MM.1S (cell line): ENCODE results near the gene MID1.

Experiments used
- DNase-seq: peaks from one replicate; pipeline ENCODE4 v3.0.0-alpha.2; 2015
- H2AFZ ChIP-seq: fragments of 300-600 bp; sonication (generic); 2 replicates; pipeline ENCODE4 v1.6.0; 2016; ENCODE audit warnings: antibody characterized with exemption, low read length
- H3F3A ChIP-seq: fragments of 300-600 bp; sonication (generic); 2 replicates; pipeline ENCODE4 v1.6.1; 2016; ENCODE audit warnings: mild to moderate bottlenecking, antibody characterized with exemption, low read length, moderate library complexity, mixed read lengths; ENCODE audit not compliant: insufficient read depth
- H3K27ac ChIP-seq: fragments of 300-600 bp; sonication (generic); 2 replicates; pipeline ENCODE4 v1.5.1; 2016; ENCODE audit warnings: mild to moderate bottlenecking, low read length
- H3K27me3 ChIP-seq: fragments of 300-600 bp; sonication (generic); replicated peaks from 2 replicates; pipeline ENCODE4 v1.6.0; 2016; ENCODE audit warnings: low read length; ENCODE audit not compliant: insufficient read depth
- H3K36me3 ChIP-seq: fragments of 300-600 bp; sonication (generic); replicated peaks from 2 replicates; pipeline ENCODE4 v1.6.1; 2016; ENCODE audit warnings: mild to moderate bottlenecking, low read length, mixed read lengths; ENCODE audit not compliant: insufficient read depth
- H3K4me1 ChIP-seq: fragments of 300-600 bp; sonication (generic); 2 replicates; pipeline ENCODE4 v1.6.1; 2016; ENCODE audit warnings: low read length, mixed read lengths
- H3K4me2 ChIP-seq: fragments of 300-600 bp; sonication (generic); 2 replicates; pipeline ENCODE4 v1.6.0; 2016; ENCODE audit warnings: low read depth, low read length
- H3K4me3 ChIP-seq: fragments of 300-600 bp; sonication (generic); 2 replicates; pipeline ENCODE4 v1.5.1; 2016; ENCODE audit warnings: low read length, mixed read lengths
- H3K79me2 ChIP-seq: fragments of 300-600 bp; sonication (generic); 2 replicates; pipeline ENCODE4 v1.6.1; 2016; ENCODE audit warnings: mixed run types, low read length, mixed read lengths
- H3K9ac ChIP-seq: fragments of 300-600 bp; sonication (generic); 2 replicates; pipeline ENCODE4 v1.6.1; 2016; ENCODE audit warnings: low read length, mixed read lengths
- H3K9me2 ChIP-seq: fragments of 300-600 bp; sonication (generic); replicated peaks from 2 replicates; pipeline ENCODE4 v1.6.1; 2016; ENCODE audit warnings: mild to moderate bottlenecking, low read length, mixed read lengths; ENCODE audit not compliant: insufficient read depth
- H3K9me3 ChIP-seq: fragments of 300-600 bp; sonication (generic); replicated peaks from 2 replicates; pipeline ENCODE4 v1.6.1; 2016; ENCODE audit warnings: mild to moderate bottlenecking, low read length, mixed read lengths; ENCODE audit not compliant: insufficient read depth
- H4K20me1 ChIP-seq: fragments of 300-600 bp; sonication (generic); 2 replicates; pipeline ENCODE4 v1.6.1; 2016; ENCODE audit warnings: mild to moderate bottlenecking, low read length, moderate library complexity, mixed read lengths; ENCODE audit not compliant: insufficient read depth
- EZH2 ChIP-seq: fragments of 300-600 bp; sonication (generic); optimal IDR thresholded peaks from 2 replicates; pipeline ENCODE3; 2017; ENCODE audit warnings: low read depth, mild to moderate bottlenecking, antibody characterized with exemption, low read length, mixed read lengths
- EZH2phosphoT487 ChIP-seq: fragments of 300-600 bp; sonication (generic); IDR thresholded peaks from 2 replicates; pipeline ENCODE4 v1.6.1; 2018; ENCODE audit warnings: antibody characterized with exemption, low read length
- TF ChIP-seq, protein P1 (sequence below): fragments of 300-600 bp; sonication (generic); IDR thresholded peaks from 2 replicates; pipeline ENCODE4 v1.5.1; 2016; ENCODE audit warnings: antibody characterized with exemption, low read length, mixed read lengths

Gene MID1

DNA sequence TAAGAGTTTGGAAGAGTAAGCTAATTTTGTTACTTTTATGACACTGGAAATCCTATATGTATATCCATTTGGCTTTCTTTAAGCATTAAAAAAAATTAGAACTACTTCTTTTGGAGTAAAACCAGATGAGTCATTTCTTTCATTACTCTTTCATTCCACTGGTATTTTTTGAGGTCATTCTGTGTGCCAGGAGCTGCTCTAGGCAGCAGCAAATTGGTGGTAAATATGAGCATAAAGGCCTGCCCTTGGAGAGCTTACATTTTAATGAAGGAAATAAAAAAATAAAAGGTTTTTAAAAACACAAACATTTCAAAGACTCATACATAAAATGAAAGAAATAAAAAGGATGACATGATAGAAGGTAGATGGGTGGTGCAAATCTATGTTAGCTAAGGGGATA is 37.4 kb downstream of the MID1 start:
- H3K4me3 ChIP-seq = no peak overlapping the region
- H3K79me2 ChIP-seq = no peaks in the 10 kb centered on the region
- H3K4me2 ChIP-seq = no peak overlapping the region
- no peaks in the 10 kb centered on the region for H3F3A ChIP-seq
- no peaks in the 10 kb centered on the region for H3K27me3 ChIP-seq
- no peaks in the 10 kb centered on the region for H3K4me1 ChIP-seq
- H3K27ac ChIP-seq = no peak overlapping the region
- H4K20me1 ChIP-seq = no peaks in the 10 kb centered on the region
- DNase-seq = no peak
- no peaks in the 10 kb centered on the region for H3K36me3 ChIP-seq
- no peaks in the 10 kb centered on the region for H3K9me3 ChIP-seq
- H3K9ac ChIP-seq = no peak overlapping the region
- TF ChIP-seq, protein P1, sequence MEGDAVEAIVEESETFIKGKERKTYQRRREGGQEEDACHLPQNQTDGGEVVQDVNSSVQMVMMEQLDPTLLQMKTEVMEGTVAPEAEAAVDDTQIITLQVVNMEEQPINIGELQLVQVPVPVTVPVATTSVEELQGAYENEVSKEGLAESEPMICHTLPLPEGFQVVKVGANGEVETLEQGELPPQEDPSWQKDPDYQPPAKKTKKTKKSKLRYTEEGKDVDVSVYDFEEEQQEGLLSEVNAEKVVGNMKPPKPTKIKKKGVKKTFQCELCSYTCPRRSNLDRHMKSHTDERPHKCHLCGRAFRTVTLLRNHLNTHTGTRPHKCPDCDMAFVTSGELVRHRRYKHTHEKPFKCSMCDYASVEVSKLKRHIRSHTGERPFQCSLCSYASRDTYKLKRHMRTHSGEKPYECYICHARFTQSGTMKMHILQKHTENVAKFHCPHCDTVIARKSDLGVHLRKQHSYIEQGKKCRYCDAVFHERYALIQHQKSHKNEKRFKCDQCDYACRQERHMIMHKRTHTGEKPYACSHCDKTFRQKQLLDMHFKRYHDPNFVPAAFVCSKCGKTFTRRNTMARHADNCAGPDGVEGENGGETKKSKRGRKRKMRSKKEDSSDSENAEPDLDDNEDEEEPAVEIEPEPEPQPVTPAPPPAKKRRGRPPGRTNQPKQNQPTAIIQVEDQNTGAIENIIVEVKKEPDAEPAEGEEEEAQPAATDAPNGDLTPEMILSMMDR = no peak
- no peak for TF ChIP-seq EZH2
- no peak for TF ChIP-seq EZH2phosphoT487
- H2AFZ ChIP-seq = no peak overlapping the region
- no peaks in the 10 kb centered on the region for H3K9me2 ChIP-seq

DNA sequence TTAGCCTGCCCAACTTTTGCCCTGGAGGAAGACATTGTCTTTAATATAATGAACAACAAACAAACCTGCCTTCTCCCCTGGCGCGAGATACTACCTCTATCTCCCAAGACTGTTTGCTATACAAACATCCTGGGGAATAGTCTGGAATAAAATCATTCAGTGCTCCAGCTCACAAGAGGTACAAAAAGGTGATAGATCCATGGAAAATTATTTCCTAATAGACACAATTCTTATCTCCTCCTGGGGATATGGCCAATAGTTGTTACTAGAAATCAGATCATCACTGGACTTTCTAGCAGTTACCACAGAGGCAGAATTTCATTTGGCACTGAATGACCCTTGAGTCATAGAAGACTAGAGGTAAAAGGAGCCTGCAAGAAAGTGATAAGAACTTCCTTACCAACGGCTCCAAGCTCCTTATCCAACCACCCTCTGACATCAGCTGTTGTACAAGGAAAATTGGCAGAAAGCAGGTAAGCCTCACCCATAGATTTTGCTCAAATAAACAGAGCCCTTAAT is 38.1 kb downstream of the MID1 start:
- H4K20me1 ChIP-seq = no peaks in the 10 kb centered on the region
- H3F3A ChIP-seq = no peaks in the 10 kb centered on the region
- H3K27ac ChIP-seq = no peak overlapping the region
- H3K9ac ChIP-seq = no peak overlapping the region
- no peaks in the 10 kb centered on the region for H3K79me2 ChIP-seq
- no peak for DNase-seq
- no peaks in the 10 kb centered on the region for H3K27me3 ChIP-seq
- H3K9me2 ChIP-seq = no peaks in the 10 kb centered on the region
- TF ChIP-seq EZH2 (no peak), EZH2phosphoT487 (no peak)
- TF ChIP-seq, protein P1 = no peak
- H3K4me1 ChIP-seq = no peaks in the 10 kb centered on the region
- no peak overlapping the region for H2AFZ ChIP-seq
- no peak overlapping the region for H3K4me3 ChIP-seq
- no peaks in the 10 kb centered on the region for H3K36me3 ChIP-seq
- H3K4me2 ChIP-seq = no peak overlapping the region
- H3K9me3 ChIP-seq = no peaks in the 10 kb centered on the region

DNA sequence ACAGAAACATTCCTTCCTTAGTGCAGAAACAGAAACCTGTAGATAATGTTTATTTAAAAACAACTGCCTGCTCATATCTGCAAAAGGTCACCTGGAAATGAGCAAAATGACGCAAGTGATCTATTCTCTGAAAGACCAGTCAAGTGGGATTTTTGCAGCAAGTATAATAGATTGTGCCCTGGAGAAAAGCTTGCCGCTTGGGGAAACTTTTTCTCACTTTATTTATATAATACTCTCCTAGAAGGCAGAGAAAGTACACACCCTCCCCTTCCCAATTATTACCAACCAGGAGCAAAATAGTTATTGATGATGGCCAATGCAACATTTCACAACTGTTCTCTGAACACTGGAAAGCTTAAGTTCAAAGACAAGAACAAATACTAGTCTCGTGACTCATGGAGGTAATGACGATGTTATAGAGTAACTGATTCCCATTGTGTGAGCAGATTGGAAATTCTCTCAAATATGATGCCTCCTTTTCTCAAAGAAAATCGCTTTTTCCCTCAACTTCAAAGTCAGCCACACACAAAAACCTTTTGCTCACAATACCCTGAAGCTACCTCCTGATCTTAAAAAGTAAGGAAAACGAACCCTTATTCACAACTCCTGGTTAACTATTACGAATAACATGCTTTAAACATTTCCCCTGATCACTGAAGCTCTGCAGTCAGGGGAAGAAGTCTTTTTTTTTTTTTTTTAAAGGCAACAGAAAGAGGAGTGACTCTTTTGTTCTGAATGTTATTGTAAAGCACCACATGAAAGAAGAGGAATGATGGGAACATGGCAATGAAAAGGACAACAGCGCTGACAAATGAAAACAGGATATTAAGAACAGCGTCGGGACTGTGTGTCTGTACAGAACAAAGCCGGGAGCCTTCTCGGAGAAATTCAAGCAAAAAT is 41.0 kb downstream of the MID1 start:
- no peaks in the 10 kb centered on the region for H3K9me2 ChIP-seq
- H3K9me3 ChIP-seq = no peaks in the 10 kb centered on the region
- H2AFZ ChIP-seq = no peak overlapping the region
- no peaks in the 10 kb centered on the region for H3F3A ChIP-seq
- H3K4me1 ChIP-seq = no peaks in the 10 kb centered on the region
- no peak overlapping the region for H3K9ac ChIP-seq
- no peaks in the 10 kb centered on the region for H4K20me1 ChIP-seq
- H3K27me3 ChIP-seq = no peaks in the 10 kb centered on the region
- TF ChIP-seq EZH2 (no peak), EZH2phosphoT487 (no peak)
- TF ChIP-seq, protein P1 = no peak
- no peaks in the 10 kb centered on the region for H3K79me2 ChIP-seq
- no peak overlapping the region for H3K27ac ChIP-seq
- H3K4me2 ChIP-seq = no peak overlapping the region
- H3K36me3 ChIP-seq = no peaks in the 10 kb centered on the region
- no peak for DNase-seq
- no peak overlapping the region for H3K4me3 ChIP-seq
